HG03159 (cell line): ENCODE data around the gene FMO3.

ENCODE experiments used
- ATAC-seq: cut with Tn5 transposase; IDR thresholded peaks from one replicate; pipeline ENCODE4 v1.9.1; 2021; ENCODE audit warnings: mild to moderate bottlenecking, moderate library complexity; ENCODE audit not compliant: unreplicated experiment

FMO3 gene

GRCh38 chr1:171155484-171155883, 64.8 kb downstream of the FMO3 start:
- ATAC-seq, result no peak

GRCh38 chr1:171158096-171158495, 67.4 kb downstream of the FMO3 start:
- no peak for ATAC-seq

GRCh38 chr1:171158551-171158950, 67.8 kb downstream of the FMO3 start:
- no peak for ATAC-seq

GRCh38 chr1:171159148-171159547, 68.4 kb downstream of the FMO3 start:
- ATAC-seq, result no peak

- peak; percentile 64 for ATAC-seq
Observed at GRCh38 chr1:171160211-171160610, 69.5 kb downstream of the FMO3 start.

- no peak for ATAC-seq
Observed at GRCh38 chr1:171160639-171161354, 70.1 kb downstream of the FMO3 start.

- ATAC-seq, result no peak
Observed at GRCh38 chr1:171161431-171161830, 70.7 kb downstream of the FMO3 start.

- ATAC-seq, result no peak
Observed at GRCh38 chr1:171166361-171166760, 75.7 kb downstream of the FMO3 start.
